ENCODE data around the gene GNG13. TPM values are rescaled to one million over a fixed set of nuclear protein-coding genes. Genes with fewer than 3 reads are reported as not detected.

GNG13 gene
- total RNA-seq, 1 experiment from 2014 or later = not detected

DNA sequence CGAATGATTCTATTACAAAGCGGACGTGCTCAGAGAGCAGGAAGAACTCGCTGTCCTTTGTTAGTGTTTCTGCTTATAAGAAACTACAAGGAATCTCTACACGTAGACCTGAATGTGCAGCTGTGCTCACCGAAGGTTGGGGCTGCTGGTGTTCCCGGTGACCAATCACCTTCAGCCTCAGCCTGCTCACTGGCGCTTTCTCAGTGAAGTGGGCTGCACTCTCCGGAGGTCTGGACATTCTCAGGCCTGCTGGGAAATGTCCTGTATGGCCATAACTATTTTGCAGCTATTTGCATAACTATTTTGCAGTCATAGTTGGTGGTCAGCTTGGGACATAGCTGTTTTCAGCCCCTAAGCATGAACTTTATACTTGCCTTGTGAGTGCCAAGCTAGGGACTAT is 50.0 kb downstream of the GNG13 start:
- Histone ChIP-seq H3K27ac (ENCODE audit: insufficient read length, low read depth, low read length) (no peak overlapping the region), H2BK12ac (ENCODE audit: insufficient read length, low read depth, low read length) (no peak overlapping the region), H2BK15ac (ENCODE audit: low read depth, low read length) (no peak overlapping the region), H3T11ph (ENCODE audit: low read length) (no peak overlapping the region), H3K4ac (ENCODE audit: low read depth, low read length) (no peak overlapping the region), H3K56ac (ENCODE audit: insufficient read length, low read depth, low read length) (no peak overlapping the region), H4K8ac (replicated peaks; ENCODE audit: insufficient read length, low read depth, low read length) (no peak overlapping the region), H3K23ac (ENCODE audit: insufficient read length, low read depth, low read length) (no peak overlapping the region), H3K23me2 (ENCODE audit: insufficient read length, low read depth, low read length, poor library complexity, severe bottlenecking) (no peaks in the 10 kb centered on the region), H3K9me3 (ENCODE audit: control insufficient read depth, low read depth, low read length) (no peaks in the 10 kb centered on the region), H2BK5ac (ENCODE audit: insufficient read length, low read length) (no peak overlapping the region), H4K20me1 (ENCODE audit: control insufficient read depth, insufficient read depth, insufficient read length) (no peaks in the 10 kb centered on the region), H3K9ac (ENCODE audit: extremely low read depth, insufficient read length, low read length) (no peak overlapping the region), H4K5ac (ENCODE audit: insufficient read length, low read depth, low read length) (no peak overlapping the region), H3K14ac (ENCODE audit: insufficient read depth, low read length) (no peak overlapping the region), H3K4me1 (ENCODE audit: insufficient read depth, low read length) (no peaks in the 10 kb centered on the region), H2AK5ac (ENCODE audit: insufficient read length, low read length) (no peak overlapping the region), H3K79me2 (ENCODE audit: insufficient read depth, low read length) (no peaks in the 10 kb centered on the region), H3K18ac (ENCODE audit: insufficient read length, low read depth, low read length) (no peak overlapping the region), H3K27me3 (ENCODE audit: insufficient read depth, low read length) (no peaks in the 10 kb centered on the region), H3K4me2 (ENCODE audit: insufficient read depth, insufficient read length, low read length) (no peak overlapping the region), H2BK20ac (ENCODE audit: low read depth, low read length, poor library complexity, severe bottlenecking) (no peak overlapping the region), H3K79me1 (ENCODE audit: insufficient read depth, low read depth, low read length, poor library complexity, severe bottlenecking) (no peaks in the 10 kb centered on the region), H2AFZ (ENCODE audit: low read length) (no peak overlapping the region), H4K91ac (ENCODE audit: insufficient read length, low read depth, low read length) (no peak overlapping the region), H2BK120ac (ENCODE audit: low read depth, low read length, poor library complexity, severe bottlenecking) (no peak overlapping the region)
- no CpG with 5 or more reads among the region's 9 CpGs for WGBS (ENCODE audit: extremely low coverage, insufficient read length, low lambda C conversion rate)
- Mint-ChIP-seq H3K4me1 (peaks cover 20 to 31% of the 10 kb centered on the region in 2 experiments), H3K36me3 (ENCODE audit: insufficient read depth in 1 of 3, low read depth in 3 of 3) (no peaks in the 10 kb centered on the region), H3K9me3 (no peaks in the 10 kb centered on the region), H3K4me3 (no peak overlapping the region), H3K27me3 (ENCODE audit: low read depth) (peaks cover 17% of the 10 kb centered on the region), H3K27ac (peak overlapping the region in 1 of 3 experiments; percentile 70; a peak in 1 of 7 replicates)
- TF ChIP-seq, protein P1, sequence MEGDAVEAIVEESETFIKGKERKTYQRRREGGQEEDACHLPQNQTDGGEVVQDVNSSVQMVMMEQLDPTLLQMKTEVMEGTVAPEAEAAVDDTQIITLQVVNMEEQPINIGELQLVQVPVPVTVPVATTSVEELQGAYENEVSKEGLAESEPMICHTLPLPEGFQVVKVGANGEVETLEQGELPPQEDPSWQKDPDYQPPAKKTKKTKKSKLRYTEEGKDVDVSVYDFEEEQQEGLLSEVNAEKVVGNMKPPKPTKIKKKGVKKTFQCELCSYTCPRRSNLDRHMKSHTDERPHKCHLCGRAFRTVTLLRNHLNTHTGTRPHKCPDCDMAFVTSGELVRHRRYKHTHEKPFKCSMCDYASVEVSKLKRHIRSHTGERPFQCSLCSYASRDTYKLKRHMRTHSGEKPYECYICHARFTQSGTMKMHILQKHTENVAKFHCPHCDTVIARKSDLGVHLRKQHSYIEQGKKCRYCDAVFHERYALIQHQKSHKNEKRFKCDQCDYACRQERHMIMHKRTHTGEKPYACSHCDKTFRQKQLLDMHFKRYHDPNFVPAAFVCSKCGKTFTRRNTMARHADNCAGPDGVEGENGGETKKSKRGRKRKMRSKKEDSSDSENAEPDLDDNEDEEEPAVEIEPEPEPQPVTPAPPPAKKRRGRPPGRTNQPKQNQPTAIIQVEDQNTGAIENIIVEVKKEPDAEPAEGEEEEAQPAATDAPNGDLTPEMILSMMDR (conservative IDR thresholded peaks at IDR 0.05) = no peak
- DNase-seq = no peak
